GM12878 (cell line): Measurements from ENCODE around the gene FARS2. TPM values are rescaled to one million over a fixed set of nuclear protein-coding genes. Genes with fewer than 3 reads are reported as not detected.

Experiments used
- BCLAF1 ChIP-seq: fragments of 450-650 bp; IDR thresholded peaks from 2 replicates; pipeline ENCODE4 v1.6.1; 2017; ENCODE audit warnings: antibody characterized with exemption, mild to moderate bottlenecking, moderate library complexity
- BMI1 ChIP-seq: fragments of 450-650 bp; IDR thresholded peaks from 2 replicates; pipeline ENCODE4 v1.6.1; 2016; ENCODE audit warnings: mild to moderate bottlenecking, moderate library complexity, borderline replicate concordance
- CHD1 ChIP-seq: IDR thresholded peaks from 2 replicates; pipeline ENCODE4 v1.6.1; 2012; ENCODE audit warnings: low read depth, low read length, improper control_type of control experiment
- CHD2 ChIP-seq: IDR thresholded peaks from 2 replicates; pipeline ENCODE4 v1.6.1; 2011; ENCODE audit warnings: low read depth, low read length, improper control_type of control experiment, borderline replicate concordance
- CREB1 ChIP-seq: IDR thresholded peaks from 2 replicates; pipeline ENCODE4 v1.6.1; 2012; ENCODE audit warnings: low read depth, mild to moderate bottlenecking, inconsistent platforms
- CREM ChIP-seq: IDR thresholded peaks from 2 replicates; pipeline ENCODE4 v1.6.1; 2014; ENCODE audit warnings: antibody characterized with exemption, low read depth
- CTCF ChIP-seq, 3 experiments: IDR thresholded peaks in 2 of 3; conservative IDR thresholded peaks in 1 of 3; 2 replicates each; pipeline ENCODE4 v1.5.1; 2011; ENCODE audit warnings: low read depth in 3 of 3, low read length in 3 of 3, mild to moderate bottlenecking in 3 of 3, control low read depth in 2 of 3, moderate library complexity in 2 of 3, inconsistent platforms in 1 of 3, mixed read lengths in 1 of 3; ENCODE audit not compliant: control insufficient read depth in 2 of 3, insufficient read depth in 1 of 3; ENCODE audit errors: extremely low read depth in 1 of 3
- ETV6 ChIP-seq, 2 experiments: fragments of 450-650 bp in 1 of 2; IDR thresholded peaks in 1 of 2; conservative IDR thresholded peaks in 1 of 2; 2 replicates each; pipeline ENCODE4 v1.6.1; 2014; ENCODE audit warnings: antibody characterized with exemption in 1 of 2, borderline replicate concordance in 1 of 2, low read depth in 1 of 2, mild to moderate bottlenecking in 1 of 2, moderate library complexity in 1 of 2
- EZH2 ChIP-seq: IDR thresholded peaks from 2 replicates; pipeline ENCODE4 v1.6.1; 2012; ENCODE audit warnings: low read depth, mild to moderate bottlenecking, control low read depth, inconsistent platforms, low read length, borderline replicate concordance; ENCODE audit not compliant: control insufficient read depth
- IRF5 ChIP-seq: fragments of 450-650 bp; IDR thresholded peaks from 2 replicates; pipeline ENCODE4 v1.6.1; 2017; ENCODE audit warnings: borderline replicate concordance
- MXI1 ChIP-seq: fragments of 150-350 bp; IDR thresholded peaks from 2 replicates; pipeline ENCODE4 v1.6.1; 2011; ENCODE audit warnings: low read depth, mild to moderate bottlenecking, inconsistent platforms, low read length, improper control_type of control experiment
- NFIC ChIP-seq: IDR thresholded peaks from 2 replicates; pipeline ENCODE4 v1.6.1; 2012; ENCODE audit warnings: low read depth, mild to moderate bottlenecking, inconsistent platforms, low read length, moderate library complexity
- NFXL1 ChIP-seq: fragments of 450-650 bp; IDR thresholded peaks from 2 replicates; pipeline ENCODE4 v1.6.1; 2017; ENCODE audit warnings: antibody characterized with exemption, mild to moderate bottlenecking, borderline replicate concordance
- RAD21 ChIP-seq: IDR thresholded peaks from 2 replicates; pipeline ENCODE4 v1.6.1; 2011; ENCODE audit warnings: mild to moderate bottlenecking, low read depth, low read length, moderate library complexity; ENCODE audit not compliant: insufficient read depth
- RUNX3 ChIP-seq: IDR thresholded peaks from 2 replicates; pipeline ENCODE4 v1.6.1; 2012; ENCODE audit warnings: low read length, inconsistent platforms
- STAT1 ChIP-seq: fragments of 450-650 bp; conservative IDR thresholded peaks from 2 replicates; pipeline ENCODE4 v1.6.1; 2014; ENCODE audit warnings: antibody characterized with exemption, mild to moderate bottlenecking
- ZNF384 ChIP-seq: IDR thresholded peaks from 2 replicates; pipeline ENCODE4 v1.6.1; 2012; ENCODE audit warnings: low read depth, mild to moderate bottlenecking, low read length, improper control_type of control experiment, borderline replicate concordance
- ZNF592 ChIP-seq: fragments of 450-650 bp; IDR thresholded peaks from 2 replicates; pipeline ENCODE4 v1.6.1; 2017; ENCODE audit warnings: mild to moderate bottlenecking, moderate library complexity
- polyA plus RNA-seq, 11 experiments: library from polyadenylated mRNA; depleted of rRNA in 4 of 11; unstranded in 6 of 11; stranded (reverse) in 5 of 11; fragments of >200 nt; fragmentation: Nextera tagmentation in 4 of 11; fragmentation: Illumina TruSeq in 1 of 11; extraction: Ambion mirVana in 4 of 11; extraction: Trizol in 1 of 11; gene quantifications; 1 replicate in 1 of 11; 2 replicates in 10 of 11; pipeline versions ENCODE4 v1.2.1 to v1.2.3, GENCODE V29; 2011 to 2016; ENCODE audit warnings: inconsistent platforms in 2 of 11, missing spikeins in 2 of 11, low read depth in 1 of 11
- total RNA-seq, 4 experiments: library from RNA; depleted of rRNA in 3 of 4; stranded (reverse); fragments of >200 nt in 3 of 4; fragmentation: Illumina TruSeq in 1 of 4; extraction: Trizol in 1 of 4; gene quantifications; 2 replicates each; pipeline versions ENCODE4 v1.2.1 to v1.2.3, GENCODE V29; 2013 to 2021

The FARS2 gene
- total and polyA plus RNA-seq, 10 of the 15 experiments (the other 5 are each of a cell fraction or from before 2014, with no cell fraction given): 16.8 to 46.7 (median 25.6) TPM

- TF ChIP-seq ETV6 (conservative IDR thresholded peaks at IDR 0.05 in 1 of 2, IDR thresholded peaks at IDR 0.05 in 1 of 2; ENCODE audit: borderline replicate concordance in 1 of 2, low read depth in 1 of 2): no peak; a peak in 1 of 4 replicates
- peak; percentile 83 for TF ChIP-seq RUNX3
- peak; percentile 59; the same call in 1 of the 2 replicates for TF ChIP-seq CREB1
- TF ChIP-seq CREM: peak; percentile 75
- TF ChIP-seq CTCF (IDR thresholded peaks at IDR 0.05 in 2 of 3, conservative IDR thresholded peaks at IDR 0.05 in 1 of 3; ENCODE audit: control insufficient read depth in 2 of 3, extremely low read depth in 1 of 3, insufficient read depth in 1 of 3, low read depth in 3 of 3, low read length in 3 of 3): no peak
- TF ChIP-seq CHD1: no peak
- peak; percentile 23; the same call in 1 of the 2 replicates for TF ChIP-seq RAD21
- TF ChIP-seq MXI1: no peak
- no peak for TF ChIP-seq ZNF592
- no peak for TF ChIP-seq BCLAF1
- TF ChIP-seq NFIC: peak; percentile 65; the same call in 1 of the 2 replicates
- no peak for TF ChIP-seq CHD2
- TF ChIP-seq EZH2: no peak
- no peak for TF ChIP-seq STAT1
- no peak for TF ChIP-seq BMI1
- no peak for TF ChIP-seq ZNF384
- no peak for TF ChIP-seq NFXL1
- TF ChIP-seq IRF5: no peak
Measured at GRCh38 chr6:5566718-5567117, 305.4 kb downstream of the FARS2 start (continued).
